ENCODE data around the gene MTHFD2L. TPM values are rescaled to one million over a fixed set of nuclear protein-coding genes. Genes with fewer than 3 reads are reported as not detected.

Gene MTHFD2L
- total and polyA plus RNA-seq, 9 of the 15 experiments (the other 6 are each of a cell fraction or from before 2014, with no cell fraction given) = 10.0 to 39.0 (median 26.0) TPM

DNA sequence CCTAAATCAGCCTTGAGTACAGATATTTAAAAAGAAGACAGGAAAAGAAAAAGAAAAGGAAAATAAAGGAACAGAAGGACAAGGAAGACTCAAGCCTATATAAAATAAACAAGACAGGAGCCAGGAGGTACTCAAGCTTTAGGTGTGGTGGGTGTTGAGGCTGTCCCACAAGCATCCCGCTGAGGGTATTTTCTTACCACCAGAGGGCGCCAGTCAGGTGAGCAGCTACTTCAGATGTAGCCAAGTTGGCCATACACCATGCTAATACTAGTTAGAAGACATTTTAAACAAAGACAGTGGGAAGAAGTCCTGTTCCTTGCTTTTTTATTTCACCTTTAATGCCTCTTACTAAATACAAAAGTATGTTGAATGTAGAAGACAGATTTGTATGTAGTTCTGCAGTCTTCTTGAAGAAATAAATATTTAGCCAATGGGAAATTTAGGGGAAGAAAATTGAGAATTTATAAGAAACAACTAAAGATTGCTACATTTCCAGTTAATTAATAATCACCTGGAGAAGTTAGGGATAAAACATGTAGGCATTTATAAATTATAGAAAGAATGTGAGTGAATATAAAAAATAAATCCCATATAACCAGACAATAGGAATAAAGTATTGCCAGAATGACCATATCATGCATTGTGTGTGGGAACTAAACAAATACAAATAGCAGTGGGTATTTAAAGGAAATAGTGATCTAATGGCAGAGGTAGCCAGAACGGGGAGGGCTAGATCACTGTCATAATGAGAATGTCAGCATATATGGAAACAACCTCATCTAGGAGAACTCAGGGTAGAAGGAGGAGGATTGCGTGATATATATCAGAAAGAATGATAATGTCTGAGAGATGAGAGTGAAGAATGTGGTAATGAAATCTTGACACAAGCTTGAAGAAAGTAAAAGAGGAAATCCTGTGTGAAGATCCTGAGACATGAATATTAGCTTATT lies 71.0 kb downstream of the MTHFD2L start (continued):
- TF ChIP-seq, protein P1, sequence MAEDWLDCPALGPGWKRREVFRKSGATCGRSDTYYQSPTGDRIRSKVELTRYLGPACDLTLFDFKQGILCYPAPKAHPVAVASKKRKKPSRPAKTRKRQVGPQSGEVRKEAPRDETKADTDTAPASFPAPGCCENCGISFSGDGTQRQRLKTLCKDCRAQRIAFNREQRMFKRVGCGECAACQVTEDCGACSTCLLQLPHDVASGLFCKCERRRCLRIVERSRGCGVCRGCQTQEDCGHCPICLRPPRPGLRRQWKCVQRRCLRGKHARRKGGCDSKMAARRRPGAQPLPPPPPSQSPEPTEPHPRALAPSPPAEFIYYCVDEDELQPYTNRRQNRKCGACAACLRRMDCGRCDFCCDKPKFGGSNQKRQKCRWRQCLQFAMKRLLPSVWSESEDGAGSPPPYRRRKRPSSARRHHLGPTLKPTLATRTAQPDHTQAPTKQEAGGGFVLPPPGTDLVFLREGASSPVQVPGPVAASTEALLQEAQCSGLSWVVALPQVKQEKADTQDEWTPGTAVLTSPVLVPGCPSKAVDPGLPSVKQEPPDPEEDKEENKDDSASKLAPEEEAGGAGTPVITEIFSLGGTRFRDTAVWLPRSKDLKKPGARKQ (CRISPR knock-in tag; IDR thresholded peaks at IDR 0.05) = no peak
- TF ChIP-seq DNMT1 (IDR thresholded peaks at IDR 0.05) (no peak), BHLHE40 (IDR thresholded peaks at IDR 0.05; ENCODE audit: low read length) (no peak), CAMTA2 (CRISPR knock-in tag; conservative IDR thresholded peaks at IDR 0.05) (no peak), GTF2F1 (IDR thresholded peaks at IDR 0.05; ENCODE audit: low read depth, low read length) (no peak), MEIS2 (IDR thresholded peaks at IDR 0.05; ENCODE audit: partially characterized antibody) (no peak), POLR2B (IDR thresholded peaks at IDR 0.05; ENCODE audit: low read depth, partially characterized antibody) (no peak), ZZZ3 (IDR thresholded peaks at IDR 0.05) (no peak), ZNF76 (CRISPR knock-in tag; IDR thresholded peaks at IDR 0.05; ENCODE audit: borderline replicate concordance) (no peak), SMARCA4 (IDR thresholded peaks at IDR 0.05) (no peak), ZNF146 (CRISPR knock-in tag; IDR thresholded peaks at IDR 0.05; ENCODE audit: unreplicated experiment) (no peak), FOS (IDR thresholded peaks at IDR 0.05; ENCODE audit: extremely low read depth, insufficient read length) (no peak), HNRNPLL (IDR thresholded peaks at IDR 0.05; ENCODE audit: low read depth, low read length, poor library complexity, severe bottlenecking) (no peak), NFE2L1 (tag; IDR thresholded peaks at IDR 0.05; ENCODE audit: borderline replicate concordance, low read depth) (no peak), LARP7 (IDR thresholded peaks at IDR 0.05) (no peak), GABPB1 (CRISPR knock-in tag; IDR thresholded peaks at IDR 0.05) (no peak), ZNF324 (CRISPR knock-in tag; IDR thresholded peaks at IDR 0.05) (no peak), HCFC1 (IDR thresholded peaks at IDR 0.05; ENCODE audit: low read depth, low read length) (no peak), GABPA (tag; conservative IDR thresholded peaks at IDR 0.05; ENCODE audit: low read depth) (no peak)
- TF ChIP-seq, protein P2, sequence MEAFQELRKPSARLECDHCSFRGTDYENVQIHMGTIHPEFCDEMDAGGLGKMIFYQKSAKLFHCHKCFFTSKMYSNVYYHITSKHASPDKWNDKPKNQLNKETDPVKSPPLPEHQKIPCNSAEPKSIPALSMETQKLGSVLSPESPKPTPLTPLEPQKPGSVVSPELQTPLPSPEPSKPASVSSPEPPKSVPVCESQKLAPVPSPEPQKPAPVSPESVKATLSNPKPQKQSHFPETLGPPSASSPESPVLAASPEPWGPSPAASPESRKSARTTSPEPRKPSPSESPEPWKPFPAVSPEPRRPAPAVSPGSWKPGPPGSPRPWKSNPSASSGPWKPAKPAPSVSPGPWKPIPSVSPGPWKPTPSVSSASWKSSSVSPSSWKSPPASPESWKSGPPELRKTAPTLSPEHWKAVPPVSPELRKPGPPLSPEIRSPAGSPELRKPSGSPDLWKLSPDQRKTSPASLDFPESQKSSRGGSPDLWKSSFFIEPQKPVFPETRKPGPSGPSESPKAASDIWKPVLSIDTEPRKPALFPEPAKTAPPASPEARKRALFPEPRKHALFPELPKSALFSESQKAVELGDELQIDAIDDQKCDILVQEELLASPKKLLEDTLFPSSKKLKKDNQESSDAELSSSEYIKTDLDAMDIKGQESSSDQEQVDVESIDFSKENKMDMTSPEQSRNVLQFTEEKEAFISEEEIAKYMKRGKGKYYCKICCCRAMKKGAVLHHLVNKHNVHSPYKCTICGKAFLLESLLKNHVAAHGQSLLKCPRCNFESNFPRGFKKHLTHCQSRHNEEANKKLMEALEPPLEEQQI (IDR thresholded peaks at IDR 0.05) = peak; percentile 32; the same call in 1 of the 2 replicates
- TF ChIP-seq, protein P3, sequence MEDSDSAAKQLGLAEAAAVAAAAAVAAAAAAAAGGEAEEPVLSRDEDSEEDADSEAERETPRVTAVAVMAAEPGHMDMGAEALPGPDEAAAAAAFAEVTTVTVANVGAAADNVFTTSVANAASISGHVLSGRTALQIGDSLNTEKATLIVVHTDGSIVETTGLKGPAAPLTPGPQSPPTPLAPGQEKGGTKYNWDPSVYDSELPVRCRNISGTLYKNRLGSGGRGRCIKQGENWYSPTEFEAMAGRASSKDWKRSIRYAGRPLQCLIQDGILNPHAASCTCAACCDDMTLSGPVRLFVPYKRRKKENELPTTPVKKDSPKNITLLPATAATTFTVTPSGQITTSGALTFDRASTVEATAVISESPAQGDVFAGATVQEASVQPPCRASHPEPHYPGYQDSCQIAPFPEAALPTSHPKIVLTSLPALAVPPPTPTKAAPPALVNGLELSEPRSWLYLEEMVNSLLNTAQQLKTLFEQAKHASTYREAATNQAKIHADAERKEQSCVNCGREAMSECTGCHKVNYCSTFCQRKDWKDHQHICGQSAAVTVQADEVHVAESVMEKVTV (CRISPR knock-in tag; IDR thresholded peaks at IDR 0.05) = 0 out of 2 replicates have a peak, but pooled peaks have one; percentile 36
- TF ChIP-seq, protein P4, sequence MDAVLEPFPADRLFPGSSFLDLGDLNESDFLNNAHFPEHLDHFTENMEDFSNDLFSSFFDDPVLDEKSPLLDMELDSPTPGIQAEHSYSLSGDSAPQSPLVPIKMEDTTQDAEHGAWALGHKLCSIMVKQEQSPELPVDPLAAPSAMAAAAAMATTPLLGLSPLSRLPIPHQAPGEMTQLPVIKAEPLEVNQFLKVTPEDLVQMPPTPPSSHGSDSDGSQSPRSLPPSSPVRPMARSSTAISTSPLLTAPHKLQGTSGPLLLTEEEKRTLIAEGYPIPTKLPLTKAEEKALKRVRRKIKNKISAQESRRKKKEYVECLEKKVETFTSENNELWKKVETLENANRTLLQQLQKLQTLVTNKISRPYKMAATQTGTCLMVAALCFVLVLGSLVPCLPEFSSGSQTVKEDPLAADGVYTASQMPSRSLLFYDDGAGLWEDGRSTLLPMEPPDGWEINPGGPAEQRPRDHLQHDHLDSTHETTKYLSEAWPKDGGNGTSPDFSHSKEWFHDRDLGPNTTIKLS (IDR thresholded peaks at IDR 0.05; ENCODE audit: borderline replicate concordance, low read depth) = no peak

Data from K562 (cell line).